H1 (cell line): ENCODE data around the gene PIAS3. TPM values are rescaled to one million over a fixed set of nuclear protein-coding genes. Genes with fewer than 3 reads are reported as not detected.

Experiments used
- CTCF ChIA-PET: fragments of 300-600 bp; sonication (Branson Sonifier 250); formaldehyde crosslinking; loops from one replicate; lab custom pipeline; 2021; ENCODE audit not compliant: partially characterized antibody; lab: Charles Lee
- POLR2A ChIA-PET: fragments of 300-600 bp; sonication (Branson Sonifier 250); formaldehyde crosslinking; loops from one replicate; lab custom pipeline; 2021; ENCODE audit warnings: inconsistent platforms; ENCODE audit not compliant: partially characterized antibody; lab: Charles Lee
- DNase-seq, 2 experiments: peaks; one replicate each; pipeline versions ENCODE4 v3.0.0 to v3.0.0-alpha.2; 2010 to 2022; ENCODE audit warnings: low spot score in 2 of 2, low read depth in 1 of 2, mixed read lengths in 1 of 2
- FAIRE-seq: peaks from 2 replicates; lab custom pipeline; 2011; peaks lifted over from hg19 to GRCh38; lab: Jason Lieb, UNC
- H2AFZ ChIP-seq: 2 replicates; pipeline ENCODE4 v1.8.1; 2012; ENCODE audit warnings: low read length, inconsistent platforms
- H2AK5ac ChIP-seq: 2 replicates; pipeline ENCODE4 v1.6.1; 2013; ENCODE audit warnings: low read depth, low read length
- H2BK120ac ChIP-seq: replicated peaks from 2 replicates; pipeline ENCODE3; 2013; ENCODE audit warnings: low read depth, low read length, inconsistent platforms
- H2BK12ac ChIP-seq: 2 replicates; pipeline ENCODE4 v1.6.1; 2013; ENCODE audit warnings: low read depth, low read length
- H2BK15ac ChIP-seq: 2 replicates; pipeline ENCODE4 v1.6.1; 2013; ENCODE audit warnings: low read length
- H2BK20ac ChIP-seq: 2 replicates; pipeline ENCODE4 v1.6.1; 2013; ENCODE audit warnings: low read length
- H2BK5ac ChIP-seq: 2 replicates; pipeline ENCODE4 v1.6.1; 2013; ENCODE audit warnings: low read depth, low read length
- H3K14ac ChIP-seq: 2 replicates; pipeline ENCODE4 v1.6.1; 2013; ENCODE audit warnings: inconsistent platforms; ENCODE audit not compliant: insufficient read length
- H3K18ac ChIP-seq: 2 replicates; pipeline ENCODE4 v1.6.1; 2013; ENCODE audit warnings: low read length; ENCODE audit errors: extremely low read depth
- H3K23ac ChIP-seq: 2 replicates; pipeline ENCODE4 v1.6.1; 2013; ENCODE audit warnings: inconsistent platforms; ENCODE audit not compliant: insufficient read length
- H3K23me2 ChIP-seq: 2 replicates; pipeline ENCODE4 v1.6.1; 2013; ENCODE audit warnings: low read depth, low read length
- H3K27ac ChIP-seq: 2 replicates; pipeline ENCODE4 v1.6.1; 2011; ENCODE audit warnings: low read depth, low read length, inconsistent platforms
- H3K27me3 ChIP-seq, 4 experiments: replicated peaks in 1 of 4; 1 replicate in 1 of 4; 2 replicates in 3 of 4; pipeline versions ENCODE4 v1.6.1 to v1.8.1; 2011 to 2013; ENCODE audit warnings: low read length in 3 of 4, mild to moderate bottlenecking in 3 of 4, inconsistent platforms in 2 of 4, mixed read lengths in 2 of 4, moderate library complexity in 1 of 4; ENCODE audit not compliant: control insufficient read depth in 3 of 4, insufficient read depth in 3 of 4; ENCODE audit errors: extremely low read depth in 1 of 4
- H3K36me3 ChIP-seq, 4 experiments: 2 replicates each; pipeline versions ENCODE4 v1.6.1 to v1.8.1; 2011 to 2013; ENCODE audit warnings: mild to moderate bottlenecking in 4 of 4, low read length in 3 of 4, moderate library complexity in 2 of 4, control low read depth in 1 of 4, inconsistent platforms in 1 of 4; ENCODE audit not compliant: insufficient read depth in 4 of 4, control insufficient read depth in 2 of 4
- H3K4ac ChIP-seq: replicated peaks from 2 replicates; pipeline ENCODE3; 2013; ENCODE audit warnings: low read length, low read depth, mixed read lengths, inconsistent platforms; ENCODE audit not compliant: insufficient read length
- H3K4me1 ChIP-seq, 4 experiments: replicated peaks in 1 of 4; 1 replicate in 1 of 4; 2 replicates in 3 of 4; pipeline versions ENCODE4 v1.6.1 to v1.8.1; 2011 to 2013; ENCODE audit warnings: low read length in 3 of 4, inconsistent platforms in 2 of 4, mixed read lengths in 1 of 4; ENCODE audit not compliant: insufficient read depth in 4 of 4, control insufficient read depth in 3 of 4
- H3K4me2 ChIP-seq, 2 experiments: 2 replicates each; pipeline versions ENCODE4 v1.6.1 to v1.8.1; 2011 to 2013; ENCODE audit warnings: low read depth in 2 of 2, low read length in 2 of 2, control low read depth in 1 of 2, inconsistent platforms in 1 of 2, mild to moderate bottlenecking in 1 of 2; ENCODE audit not compliant: insufficient read depth in 1 of 2
- H3K4me3 ChIP-seq, 4 experiments: fragments of 200-600, 300-600 bp in 1 of 4; sonication (generic), shearing (Covaris generic), sonication (Bioruptor Twin) in 1 of 4; 2 replicates each; pipeline versions ENCODE4 v1.5.1 to v1.8.1; 2011 to 2016; ENCODE audit warnings: low read length in 4 of 4, low read depth in 3 of 4, control low read depth in 2 of 4, inconsistent platforms in 2 of 4, mild to moderate bottlenecking in 2 of 4, mixed read lengths in 1 of 4, moderate library complexity in 1 of 4; ENCODE audit not compliant: insufficient read depth in 2 of 4; ENCODE audit errors: extremely low read depth in 1 of 4
- H3K56ac ChIP-seq: replicated peaks from 2 replicates; pipeline ENCODE3; 2013; ENCODE audit warnings: low read depth, mild to moderate bottlenecking, mixed read lengths, low read length, inconsistent platforms; ENCODE audit not compliant: insufficient read length
- H3K79me1 ChIP-seq: 2 replicates; pipeline ENCODE4 v1.6.1; 2013; ENCODE audit warnings: low read depth, low read length, control low read depth
- H3K79me2 ChIP-seq, 2 experiments: 2 replicates each; pipeline versions ENCODE4 v1.6.1 to v1.8.1; 2012 to 2013; ENCODE audit warnings: low read length in 2 of 2, mild to moderate bottlenecking in 2 of 2, inconsistent platforms in 1 of 2; ENCODE audit not compliant: insufficient read depth in 2 of 2, control insufficient read depth in 1 of 2
- H3K9ac ChIP-seq, 4 experiments: replicated peaks in 1 of 4; 1 replicate in 1 of 4; 2 replicates in 3 of 4; pipeline versions ENCODE4 v1.6.1 to v1.8.1; 2011 to 2013; ENCODE audit warnings: low read depth in 3 of 4, low read length in 3 of 4, control low read depth in 2 of 4, mild to moderate bottlenecking in 2 of 4, moderate library complexity in 2 of 4, inconsistent platforms in 1 of 4; ENCODE audit errors: extremely low read depth in 1 of 4
- H3K9me3 ChIP-seq, 2 experiments: 2 replicates each; pipeline versions ENCODE4 v1.6.1 to v1.8.1; 2012 to 2013; ENCODE audit warnings: mild to moderate bottlenecking in 2 of 2, moderate library complexity in 2 of 2, control low read depth in 1 of 2, inconsistent platforms in 1 of 2, low read depth in 1 of 2, low read length in 1 of 2, mixed read lengths in 1 of 2; ENCODE audit not compliant: insufficient read depth in 2 of 2
- H4K20me1 ChIP-seq, 2 experiments: replicated peaks in 1 of 2; 2 replicates each; pipeline versions ENCODE3 to v1.8.1; 2011 to 2013; ENCODE audit warnings: inconsistent platforms in 2 of 2, low read length in 2 of 2, mild to moderate bottlenecking in 1 of 2; ENCODE audit not compliant: insufficient read depth in 2 of 2, control insufficient read depth in 1 of 2
- H4K5ac ChIP-seq: 2 replicates; pipeline ENCODE4 v1.6.1; 2013; ENCODE audit warnings: low read length, low read depth, mixed read lengths, inconsistent platforms; ENCODE audit not compliant: insufficient read length
- H4K8ac ChIP-seq: 2 replicates; pipeline ENCODE4 v1.8.0; 2013; ENCODE audit warnings: mild to moderate bottlenecking, moderate library complexity, low read length, inconsistent platforms; ENCODE audit not compliant: insufficient read depth; ENCODE audit errors: extremely low read depth
- H4K91ac ChIP-seq: replicated peaks from 2 replicates; pipeline ENCODE3; 2013; ENCODE audit warnings: low read length, mixed read lengths, inconsistent platforms; ENCODE audit not compliant: insufficient read length
- E2F6 ChIP-seq: IDR thresholded peaks from 2 replicates; pipeline ENCODE4 v1.6.1; 2012; ENCODE audit warnings: inconsistent platforms
- GTF2F1 ChIP-seq: IDR thresholded peaks from 2 replicates; pipeline ENCODE4 v1.6.1; 2012; ENCODE audit warnings: low read depth, low read length, improper control_type of control experiment, borderline replicate concordance
- HDAC2 ChIP-seq, 2 experiments: fragments of 300-600 bp in 1 of 2; sonication (generic) in 1 of 2; IDR thresholded peaks; 2 replicates each; pipeline ENCODE4 v1.6.1; 2011 to 2012; ENCODE audit warnings: low read depth in 2 of 2, low read length in 2 of 2, mild to moderate bottlenecking in 2 of 2, moderate library complexity in 2 of 2, borderline replicate concordance in 1 of 2, inconsistent platforms in 1 of 2
- POLR2AphosphoS5 ChIP-seq: IDR thresholded peaks from 2 replicates; pipeline ENCODE4 v1.6.1; 2011; ENCODE audit warnings: low read depth, low read length
- RXRA ChIP-seq: IDR thresholded peaks from 2 replicates; pipeline ENCODE4 v1.6.1; 2011; ENCODE audit warnings: low read depth, mild to moderate bottlenecking, low read length, moderate library complexity; ENCODE audit not compliant: insufficient read depth
- SP1 ChIP-seq: IDR thresholded peaks from 2 replicates; pipeline ENCODE4 v1.6.1; 2011; ENCODE audit warnings: low read depth, low read length
- SP4 ChIP-seq: IDR thresholded peaks from 2 replicates; pipeline ENCODE4 v1.6.1; 2012; ENCODE audit warnings: low read length, inconsistent platforms
- WGBS, 2 experiments: shearing (Covaris generic) in 1 of 2; methylation state at CpG; one replicate each; pipeline versions ENCODE4 v1.1.6 to v1.1.7; 2013 to 2015; ENCODE audit warnings: low lambda C conversion rate in 2 of 2, mixed read lengths in 2 of 2, inconsistent platforms in 1 of 2, low coverage in 1 of 2, missing lambda C conversion rate in 1 of 2; ENCODE audit not compliant: insufficient replicate concordance in 2 of 2, insufficient coverage in 1 of 2, insufficient read length in 1 of 2; ENCODE audit errors: extremely low coverage in 1 of 2, missing lambda C conversion rate in 1 of 2; 5-methylcytosine and 5-hydroxymethylcytosine counted together
- polyA plus RNA-seq, 7 experiments: library from polyadenylated mRNA; depleted of rRNA in 3 of 7; stranded (reverse) in 5 of 7; unstranded in 2 of 7; fragments of >200 nt in 5 of 7; fragments of 200-250 nt in 2 of 7; gene quantifications; 1 replicate in 5 of 7; 2 replicates in 1 of 7; 4 replicates in 1 of 7; pipeline versions ENCODE4 v1.2.1 to v1.2.3, GENCODE V29; 2011 to 2013; ENCODE audit warnings: missing spikeins in 2 of 7, mixed read lengths in 2 of 7
- total RNA-seq: library from RNA; stranded (reverse); fragmentation: NEBNext Ultra II Directional; extraction: Animal tissue kit (Norgen Biotek cat#: 25700); gene quantifications from 2 replicates; pipeline ENCODE4 v1.2.1, GENCODE V29; 2021

The PIAS3 gene
- total and polyA plus RNA-seq, 2 of the 8 experiments (the other 6 are each of a cell fraction or from before 2014, with no cell fraction given): 36.7 to 49.9 TPM

GRCh38 chr1:145845514-145846161 is 13.2 kb downstream of the PIAS3 start, which contains the start of gene NUDT17:
Gene NUDT17 (plus strand): TSS chr1:145845630. CDS start chr1:145845641, 11 bp downstream.
- no peak within 1 kb of the TSS for H2BK120ac ChIP-seq
- peaks cover 0 to 8% (median 0%) of the 10 kb centered on the region in 4 experiments; a peak in 2 of 7 replicates for H3K4me1 ChIP-seq
- H3K79me1 ChIP-seq: no peaks in the 10 kb centered on the region
- H3K79me2 ChIP-seq: no peaks in the 10 kb centered on the region
- peak within 1 kb of the TSS; percentile 43 to 77 (median 66) for H3K4me3 ChIP-seq
- no peak within 1 kb of the TSS for H3K23ac ChIP-seq
- no peaks in the 10 kb centered on the region for H3K9me3 ChIP-seq
- H4K91ac ChIP-seq: no peak within 1 kb of the TSS
- H4K20me1 ChIP-seq: peaks cover 2 to 4% of the 10 kb centered on the region in 2 experiments
- H4K8ac ChIP-seq: peak within 1 kb of the TSS; percentile 79
- peak within 1 kb of the TSS; percentile 62; the same call in 1 of the 2 replicates for H3K18ac ChIP-seq
- no peak within 1 kb of the TSS for H2BK15ac ChIP-seq
- no peak within 1 kb of the TSS for H3K14ac ChIP-seq
- FAIRE-seq: no peak
- peak within 1 kb of the TSS; percentile 62; the same call in 1 of the 2 replicates for H2AFZ ChIP-seq
- H2BK5ac ChIP-seq: peak within 1 kb of the TSS; percentile 45; the same call in 1 of the 2 replicates
- peak within 1 kb of the TSS; percentile 51; the same call in 1 of the 2 replicates for H3K27ac ChIP-seq
- H3K36me3 ChIP-seq: peaks cover 6 to 40% (median 36%) of the 10 kb centered on the region in 4 experiments; a peak in 7 of 8 replicates
- no peak within 1 kb of the TSS for H3K56ac ChIP-seq
- H3K9ac ChIP-seq: peak within 1 kb of the TSS in 3 of 4 experiments; percentile 37 to 59 (median 54); a peak in 5 of 7 replicates
- H3K27me3 ChIP-seq: no peaks in the 10 kb centered on the region
- peaks cover 3% of the 10 kb centered on the region for H3K23me2 ChIP-seq
- H4K5ac ChIP-seq: peak within 1 kb of the TSS; percentile 79
- H2BK20ac ChIP-seq: peak within 1 kb of the TSS; percentile 21; the same call in 1 of the 2 replicates
- peak; percentile 38 to 93 for DNase-seq
- peak within 1 kb of the TSS; percentile 47 to 89 for H3K4me2 ChIP-seq
- CTCF ChIA-PET: interaction anchor here (0.7 to 9.6 kb wide), 37 partner anchors 15 to 188 kb away, joined by 3 to 214 read pairs (median 5); partner anchors contain the start of genes ANKRD34A, ANKRD35, ITGA10 and LIX1L
- WGBS, 2 experiments: 3% methylated on average over 48 of the region's 50 CpGs; no CpG with 5 or more reads in 1 of the 2 experiments
- H3K4ac ChIP-seq: no peak within 1 kb of the TSS
- no peak within 1 kb of the TSS for H2AK5ac ChIP-seq
- POLR2A ChIA-PET: interaction anchor here (0.8 to 8.2 kb wide), 14 partner anchors 9 to 206 kb away, joined by 3 to 95 read pairs (median 8); partner anchors contain the start of genes PIAS3, POLR3C, RBM8A and RNF115
- H2BK12ac ChIP-seq: no peak within 1 kb of the TSS
- TF ChIP-seq GTF2F1: no peak
- TF ChIP-seq POLR2AphosphoS5: peak; percentile 17
- TF ChIP-seq SP4: no peak
- no peak for TF ChIP-seq SP1
- no peak for TF ChIP-seq HDAC2 (IDR thresholded peaks at IDR 0.05; ENCODE audit: borderline replicate concordance in 1 of 2, low read depth in 2 of 2, low read length in 2 of 2)
- no peak for TF ChIP-seq RXRA
- TF ChIP-seq E2F6: no peak
